Measurements from ENCODE around the gene RNF34. TPM values are rescaled to one million over a fixed set of nuclear protein-coding genes. Genes with fewer than 3 reads are reported as not detected.

Gene RNF34
- 10 to 100 TPM; 15.9 to 32.5 TPM for total RNA-seq

GRCh38 chr12:121399391-121400331 is at the start of gene RNF34:
TSS of gene RNF34 (plus strand) at chr12:121400118. CDS start at chr12:121400213, 95 bp downstream.
- no peaks in the 10 kb centered on the region for H3K27me3 ChIP-seq

GRCh38 chr12:121351820-121352681 is 47.9 kb upstream of the RNF34 start, which contains the start of gene ANAPC5:
TSS of gene ANAPC5 (minus strand) at chr12:121352411. CDS start at chr12:121352340, 71 bp downstream.
- TF ChIP-seq CTCF (IDR thresholded peaks at IDR 0.05) = peak in 1 of 2 donors; percentile 11
- peak within 1 kb of the TSS; percentile 70 to 71 for H3K27ac ChIP-seq
- peak within 1 kb of the TSS; percentile 64 to 89 for H3K4me3 ChIP-seq
- H3K27me3 ChIP-seq = no peaks in the 10 kb centered on the region
- H3K4me1 ChIP-seq = peaks cover 0 to 18% of the 10 kb centered on the region in 2 donors
- peak; percentile 99 for DNase-seq (ENCODE audit: low spot score)
- H3K36me3 ChIP-seq = peaks cover 4% of the 10 kb centered on the region
- H3K9me3 ChIP-seq = no peaks in the 10 kb centered on the region

More at GRCh38 chr12:121399391-121400331, at the start of gene RNF34:
- peak in 1 of 2 donors; percentile 30 for TF ChIP-seq CTCF (IDR thresholded peaks at IDR 0.05)
- peak within 1 kb of the TSS; percentile 93 to 94 for H3K27ac ChIP-seq
- H3K36me3 ChIP-seq = no peaks in the 10 kb centered on the region
- H3K4me1 ChIP-seq = peaks cover 0 to 26% of the 10 kb centered on the region in 2 donors
- DNase-seq (ENCODE audit: low spot score) = peak; percentile 98
- H3K4me3 ChIP-seq = peak within 1 kb of the TSS; percentile 84 to 90
- H3K9me3 ChIP-seq = no peaks in the 10 kb centered on the region

GRCh38 chr12:121352682-121353018 is 47.3 kb upstream of the RNF34 start:
- H3K27ac ChIP-seq = peak overlapping the region; percentile 70 to 71
- H3K36me3 ChIP-seq = no peaks in the 10 kb centered on the region
- H3K27me3 ChIP-seq = no peaks in the 10 kb centered on the region
- peak overlapping the region; percentile 64 to 89 for H3K4me3 ChIP-seq
- no peak for TF ChIP-seq CTCF (IDR thresholded peaks at IDR 0.05)
- H3K4me1 ChIP-seq = peaks cover 0 to 18% of the 10 kb centered on the region in 2 donors
- DNase-seq (ENCODE audit: low spot score) = no peak
- H3K9me3 ChIP-seq = no peaks in the 10 kb centered on the region

- peaks cover 0 to 16% of the 10 kb centered on the region in 2 donors for H3K4me1 ChIP-seq
- TF ChIP-seq CTCF (IDR thresholded peaks at IDR 0.05) = no peak
- no peak overlapping the region for H3K27ac ChIP-seq
- H3K36me3 ChIP-seq = no peaks in the 10 kb centered on the region
- H3K27me3 ChIP-seq = no peaks in the 10 kb centered on the region
- no peak for DNase-seq (ENCODE audit: low spot score)
- H3K9me3 ChIP-seq = no peaks in the 10 kb centered on the region
- no peak overlapping the region for H3K4me3 ChIP-seq
These were observed 44.1 kb upstream of the RNF34 start for GRCh38 chr12:121355818-121356217.

GRCh38 chr12:121356657-121357056 is 43.3 kb upstream of the RNF34 start:
- DNase-seq (ENCODE audit: low spot score) = no peak
- Histone ChIP-seq H3K27me3 (no peaks in the 10 kb centered on the region), H3K36me3 (no peaks in the 10 kb centered on the region), H3K4me3 (no peak overlapping the region), H3K9me3 (no peaks in the 10 kb centered on the region), H3K27ac (no peak overlapping the region), H3K4me1 (peaks cover 0 to 7% of the 10 kb centered on the region in 2 donors)
- no peak for TF ChIP-seq CTCF (IDR thresholded peaks at IDR 0.05)
